Smooth muscle cell (in vitro differentiated cells): ENCODE results near the gene PRG2. TPM values are rescaled to one million over a fixed set of nuclear protein-coding genes. Genes with fewer than 3 reads are reported as not detected.
A peak's percentile ranks its signal among the peaks of the same experiment; 100 is the strongest.

Experiments used
- DNase-seq: peaks from one replicate; lab custom pipeline; 2025; ENCODE audit not compliant: unreplicated experiment; lab: John Stamatoyannopoulos, UW
- H2AFZ ChIP-seq: fragments of 200-600 bp; sonication (generic); 2 replicates; pipeline ENCODE4 v1.6.0; 2016; ENCODE audit warnings: antibody characterized with exemption, low read depth, mild to moderate bottlenecking
- H3F3A ChIP-seq: fragments of 200-600 bp; sonication (generic); 2 replicates; pipeline ENCODE4 v1.6.0; 2017; ENCODE audit warnings: antibody characterized with exemption, low read depth
- H3K27ac ChIP-seq: fragments of 200-600 bp; sonication (generic); 2 replicates; pipeline ENCODE4 v1.5.1; 2016; ENCODE audit warnings: low read depth, mild to moderate bottlenecking
- H3K27me3 ChIP-seq: fragments of 200-600 bp; sonication (generic); 2 replicates; pipeline ENCODE4 v1.6.1; 2016; ENCODE audit warnings: low read depth, mild to moderate bottlenecking
- H3K36me3 ChIP-seq: fragments of 200-600 bp; sonication (generic); 2 replicates; pipeline ENCODE4 v1.5.1; 2016; ENCODE audit warnings: low read depth
- H3K4me1 ChIP-seq: fragments of 200-600 bp; sonication (generic); 2 replicates; pipeline ENCODE4 v1.5.1; 2016; ENCODE audit warnings: low read depth
- H3K4me2 ChIP-seq: fragments of 200-600 bp; sonication (generic); 2 replicates; pipeline ENCODE4 v1.6.0; 2016; ENCODE audit warnings: mild to moderate bottlenecking
- H3K4me3 ChIP-seq: fragments of 200-600 bp; sonication (generic); 2 replicates; pipeline ENCODE4 v1.5.1; 2016; ENCODE audit warnings: mild to moderate bottlenecking
- H3K79me2 ChIP-seq: fragments of 200-600 bp; sonication (generic); 2 replicates; pipeline ENCODE4 v1.6.0; 2016; ENCODE audit warnings: low read depth, mild to moderate bottlenecking
- H3K9ac ChIP-seq: fragments of 200-600 bp; sonication (generic); 2 replicates; pipeline ENCODE4 v1.6.0; 2016; ENCODE audit warnings: low read depth
- H3K9me3 ChIP-seq: fragments of 200-600 bp; sonication (generic); replicated peaks from 2 replicates; pipeline ENCODE4 v1.5.1; 2016; ENCODE audit warnings: low read depth
- H4K20me1 ChIP-seq: fragments of 200-600 bp; sonication (generic); 2 replicates; pipeline ENCODE4 v1.6.0; 2016; ENCODE audit warnings: low read depth
- CTCF ChIP-seq: fragments of 200-600 bp; sonication (generic); IDR thresholded peaks from 2 replicates; pipeline ENCODE4 v1.5.1; 2017; ENCODE audit warnings: borderline replicate concordance, mild to moderate bottlenecking, antibody characterized with exemption; ENCODE audit not compliant: insufficient read depth, poor library complexity, severe bottlenecking
- WGBS: methylation state at CpG from one replicate; pipeline ENCODE4 v1.1.7; 2016; ENCODE audit warnings: low lambda C conversion rate; 5-methylcytosine and 5-hydroxymethylcytosine counted together
- polyA plus RNA-seq: library from polyadenylated mRNA; unstranded; fragments of >200 nt; fragmentation: Nextera tagmentation; extraction: Ambion mirVana; gene quantifications from 2 replicates; pipeline ENCODE4 v1.2.1, GENCODE V29; 2016
- total RNA-seq: library from RNA; depleted of rRNA; stranded (reverse); fragments of >200 nt; gene quantifications from 2 replicates; pipeline ENCODE4 v1.2.3, GENCODE V29; 2014

The PRG2 gene
- total and polyA plus RNA-seq, 2 experiments from 2014 or later = not detected

GRCh38 chr11:57359896-57360690 lies 30.4 kb downstream of the PRG2 start:
- no peak for TF ChIP-seq CTCF
- H3K27ac ChIP-seq = no peak overlapping the region
- DNase-seq = no peak

GRCh38 chr11:57359396-57359795 lies 31.1 kb downstream of the PRG2 start:
- Histone ChIP-seq H2AFZ (no peak overlapping the region), H4K20me1 (no peaks in the 10 kb centered on the region), H3K27me3 (peaks cover 4% of the 10 kb centered on the region), H3K36me3 (no peaks in the 10 kb centered on the region), H3K4me1 (peaks cover 19% of the 10 kb centered on the region), H3K79me2 (no peaks in the 10 kb centered on the region), H3F3A (peaks cover 17% of the 10 kb centered on the region), H3K4me3 (no peak overlapping the region), H3K4me2 (no peak overlapping the region), H3K9me3 (no peaks in the 10 kb centered on the region), H3K9ac (no peak overlapping the region), H3K27ac (no peak overlapping the region)
- WGBS = 94% methylated on average over 5 of the region's 5 CpGs
- DNase-seq = no peak
- TF ChIP-seq CTCF = no peak

More at GRCh38 chr11:57359896-57360690, 30.4 kb downstream of the PRG2 start:
- Histone ChIP-seq H3K9ac (no peak overlapping the region), H2AFZ (no peak overlapping the region), H3K79me2 (no peaks in the 10 kb centered on the region), H3K4me1 (peaks cover 18% of the 10 kb centered on the region), H3K27me3 (peaks cover 4% of the 10 kb centered on the region), H3K9me3 (no peaks in the 10 kb centered on the region), H4K20me1 (no peaks in the 10 kb centered on the region), H3K4me2 (no peak overlapping the region), H3K36me3 (no peaks in the 10 kb centered on the region), H3K4me3 (no peak overlapping the region), H3F3A (peaks cover 17% of the 10 kb centered on the region)
- WGBS = 85% methylated on average over 9 of the region's 9 CpGs

GRCh38 chr11:57358991-57359390 lies 31.5 kb downstream of the PRG2 start:
- peaks cover 17% of the 10 kb centered on the region for H3F3A ChIP-seq
- no peak overlapping the region for H3K9ac ChIP-seq
- H2AFZ ChIP-seq = no peak overlapping the region
- no peak overlapping the region for H3K4me2 ChIP-seq
- peaks cover 23% of the 10 kb centered on the region for H3K4me1 ChIP-seq
- no peak for DNase-seq
- H3K27me3 ChIP-seq = peaks cover 4% of the 10 kb centered on the region
- no peaks in the 10 kb centered on the region for H3K9me3 ChIP-seq
- no peak overlapping the region for H3K27ac ChIP-seq
- no peaks in the 10 kb centered on the region for H3K79me2 ChIP-seq
- no peaks in the 10 kb centered on the region for H3K36me3 ChIP-seq
- H3K4me3 ChIP-seq = no peak overlapping the region
- 74% methylated on average over 9 of the region's 9 CpGs for WGBS
- H4K20me1 ChIP-seq = no peaks in the 10 kb centered on the region
- TF ChIP-seq CTCF = no peak

GRCh38 chr11:57358543-57358961 lies 31.9 kb downstream of the PRG2 start:
- no peak overlapping the region for H3K4me2 ChIP-seq
- DNase-seq = no peak
- peak overlapping the region; percentile 44 for H3K27ac ChIP-seq
- H3K9me3 ChIP-seq = no peaks in the 10 kb centered on the region
- 53% methylated on average over 9 of the region's 9 CpGs for WGBS
- H4K20me1 ChIP-seq = no peaks in the 10 kb centered on the region
- H3K27me3 ChIP-seq = peaks cover 4% of the 10 kb centered on the region
- peaks cover 27% of the 10 kb centered on the region for H3K4me1 ChIP-seq
- H3K36me3 ChIP-seq = no peaks in the 10 kb centered on the region
- H3K4me3 ChIP-seq = no peak overlapping the region
- no peak overlapping the region for H3K9ac ChIP-seq
- no peak for TF ChIP-seq CTCF
- no peaks in the 10 kb centered on the region for H3K79me2 ChIP-seq
- peaks cover 17% of the 10 kb centered on the region for H3F3A ChIP-seq
- H2AFZ ChIP-seq = no peak overlapping the region
